Activated naive CD8-positive, alpha-beta T cell treated with anti-CD3 and anti-CD28 coated beads, Interleukin-2, amount 50 U/mL, for 16 hours (primary cell): ENCODE measurements around the gene UVRAG.

Experiments used
- DNase-seq: peaks from one replicate; pipeline ENCODE4 v3.0.0-alpha.2; 2020; ENCODE audit warnings: low read depth, low spot score

The UVRAG gene

DNA sequence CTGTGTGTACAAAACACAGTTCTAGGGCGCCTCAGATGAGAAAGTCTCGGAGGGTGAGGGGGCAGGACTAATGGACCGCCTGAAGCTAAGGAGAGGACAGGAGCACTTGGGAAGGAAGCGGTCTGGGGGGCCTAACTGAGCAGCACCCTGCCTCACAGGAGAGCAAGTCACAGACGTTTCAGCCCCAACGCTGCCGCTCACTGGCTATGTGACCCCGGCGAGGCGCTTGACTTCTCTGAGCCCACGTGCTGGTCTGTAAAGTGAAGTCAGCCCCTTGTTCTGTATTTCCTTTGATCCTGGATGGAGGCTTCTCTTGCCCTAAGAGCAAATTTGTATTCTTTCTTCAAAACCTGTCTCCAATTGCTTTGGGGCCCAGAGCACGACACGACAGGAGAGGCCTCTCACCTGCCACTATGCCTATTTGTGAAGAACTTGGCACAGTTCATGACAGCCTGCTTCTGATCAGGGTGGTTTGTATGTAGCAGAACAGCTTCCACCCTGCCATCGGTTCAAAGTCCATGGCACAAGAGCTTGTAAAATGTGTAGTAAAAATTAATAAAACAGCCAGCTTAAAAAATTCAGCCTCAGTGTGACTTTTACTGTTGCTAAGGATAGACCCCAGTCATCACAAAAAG lies 332.2 kb downstream of the UVRAG start:
- no peak for DNase-seq

DNA sequence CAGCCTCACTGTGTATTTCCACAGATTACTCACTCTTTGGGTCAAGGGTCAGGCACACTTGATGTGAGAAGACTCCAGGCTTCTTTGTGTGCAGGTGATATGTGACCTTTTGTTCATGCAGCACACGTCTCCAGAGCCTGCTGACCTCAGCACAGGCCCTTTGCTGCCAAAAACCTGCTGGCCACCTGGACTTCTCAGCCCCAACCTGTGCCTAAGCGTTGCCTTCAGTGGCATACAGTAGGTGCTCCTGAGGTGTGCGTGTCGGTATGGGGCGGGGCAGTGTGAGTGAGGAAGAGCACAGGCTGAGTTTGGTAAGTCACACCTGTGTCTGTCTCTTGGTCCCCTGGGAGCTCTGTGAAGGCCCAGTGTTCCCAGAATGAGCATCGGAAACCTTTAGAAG lies 333.2 kb downstream of the UVRAG start:
- DNase-seq = no peak

DNA sequence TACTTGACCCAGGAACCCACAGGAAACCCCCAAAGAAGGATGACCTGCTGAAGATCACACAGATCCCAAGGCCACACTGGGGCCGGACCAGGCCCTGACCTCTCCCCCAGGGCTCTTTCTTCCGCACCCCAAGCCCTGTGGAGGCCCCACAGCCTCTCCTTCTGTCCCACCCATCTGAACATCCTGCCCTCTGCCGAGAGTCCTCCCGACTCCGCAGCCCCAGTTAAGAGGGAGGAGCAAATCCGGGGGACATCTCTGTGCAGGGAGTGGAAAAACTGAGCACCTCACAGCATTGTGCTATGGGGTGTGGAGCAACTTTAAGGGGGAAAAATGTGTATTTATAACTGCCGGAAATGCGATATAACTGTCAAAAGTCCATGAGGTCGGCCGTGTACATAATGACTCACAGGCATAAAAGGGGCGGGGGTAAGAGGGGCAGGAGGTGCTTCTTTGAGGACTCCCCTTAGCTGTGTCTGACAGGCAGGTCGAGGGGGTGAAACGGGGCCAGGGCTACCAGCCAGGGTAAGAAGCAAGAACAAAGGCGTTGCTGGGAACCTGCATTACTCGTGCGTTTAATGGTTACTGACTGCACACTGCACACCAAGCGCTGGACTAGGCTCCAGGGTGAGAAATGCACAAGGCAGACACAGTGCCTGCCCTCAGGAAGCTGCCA lies 334.1 kb downstream of the UVRAG start:
- DNase-seq = no peak

DNA sequence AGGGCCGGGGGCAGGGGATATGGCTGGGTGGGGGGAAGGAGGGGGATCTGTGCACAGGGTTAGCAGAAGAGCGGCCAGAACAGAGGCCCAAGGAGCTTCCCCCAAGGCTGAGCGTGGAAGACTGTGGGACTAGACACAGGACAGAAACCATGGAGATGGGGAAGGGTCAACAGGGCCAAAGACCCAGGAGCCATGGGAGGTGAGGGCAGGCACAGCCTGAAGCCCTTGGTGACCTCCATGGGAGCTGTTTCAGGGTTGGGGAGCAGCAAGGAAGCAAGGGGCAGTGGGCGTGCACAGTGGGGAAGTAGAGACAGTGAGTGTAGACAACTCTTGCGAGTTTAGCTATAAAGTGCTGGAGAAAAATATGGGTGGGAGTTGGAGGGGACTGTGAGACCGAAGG lies 334.7 kb downstream of the UVRAG start:
- DNase-seq = no peak

DNA sequence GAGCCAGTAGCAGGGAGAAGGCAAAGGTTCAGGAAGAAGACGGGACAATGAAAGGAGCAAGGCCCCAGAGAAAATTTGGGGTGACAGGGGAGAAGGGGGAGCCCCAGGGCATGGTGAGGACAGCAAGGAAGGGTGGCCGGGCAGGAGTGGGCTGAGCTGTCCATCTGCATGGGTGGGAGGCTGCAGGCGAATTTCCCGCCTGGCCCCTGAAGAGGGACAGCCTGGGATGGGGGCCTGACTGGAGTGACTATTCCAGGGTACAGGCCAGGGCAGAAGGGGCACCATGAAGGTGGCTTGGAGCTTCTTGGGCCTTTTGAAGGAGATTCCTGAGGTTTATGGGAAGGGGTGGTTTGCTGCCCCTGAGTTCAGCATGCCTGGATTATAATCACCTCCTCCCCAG lies 335.1 kb downstream of the UVRAG start:
- DNase-seq = no peak

DNA sequence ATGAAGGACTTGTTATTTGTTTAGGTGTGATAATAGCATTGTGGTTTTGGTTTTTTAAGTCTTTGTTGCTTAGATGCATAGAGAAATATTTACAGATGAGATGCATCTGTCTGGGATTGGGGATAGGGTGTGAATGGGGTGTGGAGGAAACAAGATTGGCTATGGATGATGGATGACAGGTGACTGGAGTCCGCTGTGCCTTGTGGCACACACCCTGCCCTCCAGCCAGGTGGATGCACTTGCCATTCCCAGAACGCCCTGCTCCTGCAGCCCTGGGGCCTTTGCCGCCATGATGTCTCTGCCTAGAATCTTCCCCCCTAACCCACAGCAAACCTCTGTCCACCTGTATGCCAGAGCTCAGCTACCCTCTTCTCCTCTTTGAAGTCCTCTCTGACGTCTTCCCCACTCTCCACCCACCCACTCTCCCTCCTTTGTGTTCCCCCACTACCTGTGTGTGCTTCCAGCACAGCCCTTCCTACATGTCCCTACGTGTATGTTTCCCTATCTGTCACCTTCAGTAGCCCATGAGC lies 336.6 kb downstream of the UVRAG start:
- DNase-seq = no peak

DNA sequence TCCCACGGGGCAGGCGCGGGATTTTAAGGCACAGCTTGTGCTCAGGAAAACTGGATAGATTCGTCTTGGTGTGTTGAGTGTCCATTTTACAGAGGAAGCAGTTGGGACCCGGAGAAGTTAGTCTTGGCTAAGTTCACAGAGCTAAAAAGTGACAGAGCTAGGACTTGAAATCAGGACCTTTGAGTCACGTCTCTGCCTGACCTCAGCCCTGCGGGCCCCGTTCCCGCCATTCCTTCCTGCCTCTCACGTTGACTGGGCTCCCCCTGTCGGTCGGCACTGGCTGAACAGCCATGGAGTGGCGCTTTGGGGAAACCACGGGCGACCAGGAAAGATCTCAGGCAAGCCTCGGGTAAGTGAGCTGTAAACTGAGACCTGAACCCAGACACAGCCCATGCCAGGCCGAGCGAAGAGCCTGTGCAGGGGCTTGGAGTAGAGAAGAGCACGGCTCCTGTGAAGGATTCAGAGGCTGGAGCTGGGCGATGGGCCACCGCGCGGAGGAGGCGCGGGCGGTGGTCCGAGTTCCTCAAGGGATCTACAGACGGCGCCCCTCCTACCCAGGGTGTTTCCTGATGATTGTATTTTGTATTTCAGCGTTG lies 337.2 kb downstream of the UVRAG start:
- peak; percentile 68 for DNase-seq

DNA sequence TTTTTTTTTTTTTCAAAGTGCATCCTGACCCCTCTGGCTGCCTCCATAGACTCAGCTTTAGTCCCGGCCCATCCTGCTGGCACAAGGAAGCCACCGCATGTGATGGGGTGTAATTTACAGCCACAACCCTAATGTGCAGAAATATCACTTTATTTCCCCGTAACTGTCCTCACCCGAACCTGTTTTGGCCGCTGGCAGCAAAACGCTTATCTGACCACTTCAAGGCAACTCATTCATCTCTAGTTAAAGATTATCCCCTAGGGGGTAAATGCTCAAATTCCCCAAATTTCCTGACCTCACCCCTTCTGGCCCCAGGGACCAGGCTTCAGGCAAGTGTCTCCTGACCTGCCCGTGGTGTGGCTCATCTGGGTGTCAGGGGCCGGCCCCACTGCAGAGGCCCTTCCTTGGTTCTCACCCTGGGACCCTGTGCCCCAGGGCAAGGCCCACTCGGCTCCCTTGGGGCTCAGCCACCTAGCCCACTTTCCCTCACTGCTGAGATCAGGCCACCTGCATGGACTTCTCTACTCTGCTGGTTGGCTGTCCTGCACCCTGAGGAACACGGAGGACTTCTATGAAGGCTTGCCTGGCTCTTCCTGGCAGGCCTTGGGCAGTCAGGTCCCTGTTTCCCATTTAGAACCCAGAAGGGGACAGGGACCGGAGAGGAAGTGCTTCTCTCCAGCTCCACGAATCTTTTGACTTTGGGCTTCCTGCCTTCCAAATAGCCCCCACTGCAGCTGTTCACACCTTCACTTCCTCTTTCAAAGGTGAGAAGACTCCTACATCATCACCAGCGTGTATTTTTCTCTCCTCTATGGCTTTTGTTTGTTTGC lies 337.9 kb downstream of the UVRAG start:
- DNase-seq = no peak

DNA sequence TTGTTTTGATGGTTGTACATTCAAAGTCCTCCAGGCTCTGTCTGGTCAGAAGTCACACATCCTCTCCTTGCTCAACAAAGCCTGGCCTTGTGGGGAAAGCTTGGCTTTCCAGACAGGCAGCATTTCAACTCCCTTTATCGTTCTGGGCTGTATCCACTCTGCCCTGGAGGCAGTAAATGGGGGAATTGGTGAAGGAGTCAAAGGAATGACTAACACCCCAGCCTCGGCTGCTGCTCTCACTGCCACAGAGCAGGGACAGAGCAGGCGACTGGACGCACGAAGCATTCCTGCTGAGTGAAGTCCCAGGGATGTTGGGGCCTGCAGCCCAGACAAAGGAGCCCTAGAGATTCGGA lies 338.5 kb downstream of the UVRAG start:
- DNase-seq = no peak

DNA sequence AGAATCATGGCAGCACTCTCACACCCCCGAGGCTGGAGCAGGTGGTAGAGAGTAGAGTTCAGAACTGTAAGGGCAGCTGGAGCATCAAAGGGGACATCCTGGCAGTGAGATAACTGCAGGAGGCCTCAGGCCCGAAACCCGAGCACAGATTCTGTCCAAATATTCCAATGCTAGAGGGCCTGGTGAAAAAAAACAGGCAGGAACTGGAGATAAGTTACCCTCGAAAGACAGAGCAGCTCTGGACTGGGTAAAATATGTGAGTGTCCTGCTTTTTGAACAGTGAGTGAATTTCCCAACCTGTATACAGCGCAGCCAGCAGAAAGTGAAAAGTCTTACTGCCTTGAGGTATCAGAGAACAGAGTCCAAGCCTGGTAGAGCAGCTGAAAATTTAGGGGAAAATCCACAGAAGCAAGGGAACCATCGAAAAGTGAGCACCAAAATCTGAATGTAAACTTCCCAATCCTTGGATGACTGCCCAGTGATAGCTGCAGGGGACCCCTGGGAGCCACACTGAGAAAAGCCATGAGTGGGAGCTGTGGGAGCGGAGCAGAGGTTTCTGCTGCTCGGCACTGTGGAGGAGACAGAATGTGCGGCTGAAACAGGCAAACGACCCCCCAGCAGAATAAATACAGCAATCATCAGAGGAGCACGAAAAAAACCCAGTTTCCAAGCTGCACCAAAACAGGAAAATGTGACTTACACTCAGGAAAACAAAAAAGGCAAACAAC lies 340.7 kb downstream of the UVRAG start:
- DNase-seq = no peak

DNA sequence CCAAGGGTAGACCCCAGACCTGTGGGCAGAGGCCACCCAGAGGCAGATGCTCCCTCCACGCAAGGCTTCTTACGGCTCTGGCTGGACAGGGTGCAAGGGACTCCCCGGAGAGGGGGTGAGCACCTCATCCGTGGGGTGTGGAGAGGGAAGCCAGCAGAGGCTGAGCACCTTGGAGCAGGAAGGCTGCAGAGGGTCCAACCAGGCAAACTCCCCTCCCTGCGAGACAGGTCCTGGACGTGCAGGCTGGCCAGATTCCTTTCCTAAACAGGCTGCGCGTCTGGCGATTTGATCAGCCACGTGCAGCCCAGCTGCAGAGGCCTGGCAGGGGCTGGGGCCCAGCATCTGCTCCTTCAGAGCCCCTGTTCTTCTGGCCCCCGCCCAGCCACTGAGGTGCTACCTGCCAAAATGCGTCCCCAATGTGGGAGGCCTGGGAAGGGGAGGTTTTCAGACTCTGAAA lies 342.0 kb downstream of the UVRAG start:
- no peak for DNase-seq

DNA sequence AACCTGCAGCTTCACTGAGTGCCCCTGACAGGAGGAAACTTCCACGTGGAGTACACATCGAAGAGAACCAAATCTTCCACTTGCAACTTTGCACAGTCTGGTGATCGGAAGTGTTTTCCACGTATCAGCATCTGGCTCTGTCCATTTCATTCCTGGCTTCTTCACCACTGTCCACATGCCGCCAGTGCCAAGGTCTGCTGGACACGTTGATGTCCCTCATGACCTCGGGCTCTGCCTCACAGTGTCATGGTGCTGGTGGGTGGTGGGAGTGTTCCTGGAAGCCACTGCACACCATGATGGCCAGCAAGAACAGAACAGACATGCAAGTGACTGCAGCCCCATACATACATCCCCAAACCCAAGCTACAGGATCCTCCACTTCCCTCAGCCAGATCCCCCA lies 342.9 kb downstream of the UVRAG start:
- no peak for DNase-seq

DNA sequence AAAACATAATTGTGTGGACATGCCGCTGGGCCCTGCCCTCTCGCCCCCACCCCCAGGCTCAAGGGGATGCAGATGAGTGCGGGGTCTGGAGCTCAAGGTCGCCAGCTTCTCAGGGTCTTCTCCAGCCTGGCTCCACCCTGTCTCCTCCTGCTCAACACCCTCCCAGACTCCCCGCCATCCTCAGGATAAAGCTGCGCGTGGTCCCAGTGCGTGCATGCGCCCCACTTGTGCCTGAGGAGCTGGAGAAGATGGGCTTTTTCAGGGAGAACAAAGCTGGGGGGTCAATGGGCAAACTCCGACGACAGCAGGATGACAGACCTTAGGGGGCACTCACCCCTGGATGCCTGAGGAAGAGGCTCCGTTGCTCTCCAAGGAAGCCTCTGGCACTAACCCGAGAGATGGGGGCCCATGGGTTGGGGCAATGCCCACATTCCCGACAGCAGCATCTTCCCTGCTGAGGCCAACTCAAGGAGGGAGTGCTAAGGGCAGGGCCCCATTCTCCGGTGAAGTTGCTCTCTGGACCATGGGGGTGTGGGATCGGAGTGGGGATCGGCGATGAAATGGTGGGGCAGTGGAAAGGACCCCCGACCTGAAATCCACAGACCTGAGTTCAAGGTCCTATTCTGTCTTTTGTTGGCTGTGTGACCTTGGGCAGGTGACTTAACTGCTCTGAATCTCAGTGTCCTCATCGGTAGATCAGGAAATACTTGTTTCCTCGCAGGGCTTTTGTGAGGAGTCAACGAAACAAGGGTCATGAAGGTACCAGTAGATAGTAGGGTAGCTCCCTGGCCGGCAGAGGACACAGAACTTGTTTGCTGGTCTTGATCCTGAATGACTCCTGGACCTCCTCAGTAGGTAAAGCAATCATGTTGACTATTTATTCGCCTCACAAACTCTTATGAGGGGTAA lies 343.6 kb downstream of the UVRAG start:
- no peak for DNase-seq

DNA sequence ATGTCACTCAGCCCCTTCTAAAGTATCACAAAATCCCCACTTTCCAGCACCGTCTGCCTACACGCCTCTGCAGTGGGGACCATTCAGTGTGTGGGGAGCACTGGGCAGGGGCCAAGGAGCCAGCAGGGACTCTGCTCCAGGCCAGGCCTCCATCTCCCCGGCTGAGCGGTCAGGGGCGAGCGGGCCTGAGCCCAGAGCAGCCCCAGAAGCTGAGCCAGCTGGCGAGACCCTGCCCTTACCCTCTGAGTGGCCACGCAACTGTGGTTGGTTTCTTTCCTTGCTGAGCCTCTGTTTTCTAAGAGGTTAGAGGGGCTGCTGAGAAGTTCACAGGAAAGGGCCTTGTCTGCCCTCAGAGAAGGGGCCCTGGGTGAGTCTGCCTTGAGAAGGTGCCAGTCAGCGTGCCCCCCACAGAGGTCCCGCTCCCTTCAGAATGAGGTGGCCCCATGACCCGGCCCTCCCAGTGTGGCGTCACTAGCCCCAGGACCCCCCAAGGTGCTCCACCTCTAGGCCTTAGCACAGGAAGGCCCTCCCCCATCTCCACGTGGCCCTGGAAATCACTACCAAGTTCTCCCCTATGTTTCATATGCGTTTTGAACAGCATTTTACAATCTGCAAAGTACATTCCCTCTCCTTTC lies 344.4 kb downstream of the UVRAG start:
- no peak for DNase-seq

DNA sequence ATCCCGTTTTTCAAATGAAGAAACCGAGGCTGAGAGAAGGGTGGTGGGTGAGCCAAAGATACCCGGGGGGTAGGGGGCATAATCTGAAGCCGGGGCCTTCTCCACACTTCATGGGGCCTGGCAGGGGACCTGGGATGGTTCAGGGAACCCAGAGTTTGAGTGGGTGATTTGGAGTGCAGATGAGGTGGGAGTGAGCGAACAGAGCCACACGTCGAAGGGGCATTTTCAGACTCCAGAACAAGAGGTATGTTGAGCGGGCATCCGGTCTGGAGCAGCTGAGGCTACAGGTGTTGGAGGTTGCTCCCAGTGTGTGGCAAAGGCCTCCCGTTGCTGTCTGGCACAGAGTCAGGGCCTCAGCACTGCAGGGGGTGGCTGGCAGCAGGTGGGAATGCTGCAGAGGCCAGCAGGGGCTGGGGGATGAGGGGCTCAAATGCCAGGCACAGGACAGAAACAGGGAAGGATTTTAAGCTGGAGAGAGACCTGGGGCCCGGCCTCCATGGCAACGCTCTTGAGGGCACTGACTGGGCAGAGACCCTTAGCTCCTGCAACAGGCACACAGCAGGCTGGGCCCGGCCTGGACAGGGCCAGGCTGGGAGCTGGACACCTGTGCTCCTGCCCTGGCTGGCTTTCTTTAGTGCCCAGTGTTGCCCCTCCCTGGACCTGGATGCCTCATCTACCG lies 345.1 kb downstream of the UVRAG start:
- no peak for DNase-seq

DNA sequence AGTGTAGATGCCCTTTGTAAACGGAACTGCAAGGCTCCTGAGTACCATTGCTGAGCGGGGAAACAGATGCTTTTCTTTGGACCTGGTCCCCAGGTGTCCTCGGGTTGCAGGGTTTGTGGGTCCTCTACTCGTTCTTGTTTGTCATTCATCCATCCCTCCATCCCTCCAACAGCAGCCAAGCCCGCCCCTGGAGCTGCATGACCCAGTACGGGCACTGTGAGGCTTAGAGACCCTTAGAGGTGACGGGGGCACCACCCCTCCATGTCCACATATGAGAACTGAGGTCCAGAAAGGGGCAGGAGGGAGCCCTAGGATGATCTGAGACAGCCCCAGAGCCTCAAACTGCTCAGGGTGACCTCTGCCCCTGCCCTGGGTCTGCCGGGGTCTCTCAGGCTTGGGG lies 345.8 kb downstream of the UVRAG start:
- DNase-seq = no peak

DNA sequence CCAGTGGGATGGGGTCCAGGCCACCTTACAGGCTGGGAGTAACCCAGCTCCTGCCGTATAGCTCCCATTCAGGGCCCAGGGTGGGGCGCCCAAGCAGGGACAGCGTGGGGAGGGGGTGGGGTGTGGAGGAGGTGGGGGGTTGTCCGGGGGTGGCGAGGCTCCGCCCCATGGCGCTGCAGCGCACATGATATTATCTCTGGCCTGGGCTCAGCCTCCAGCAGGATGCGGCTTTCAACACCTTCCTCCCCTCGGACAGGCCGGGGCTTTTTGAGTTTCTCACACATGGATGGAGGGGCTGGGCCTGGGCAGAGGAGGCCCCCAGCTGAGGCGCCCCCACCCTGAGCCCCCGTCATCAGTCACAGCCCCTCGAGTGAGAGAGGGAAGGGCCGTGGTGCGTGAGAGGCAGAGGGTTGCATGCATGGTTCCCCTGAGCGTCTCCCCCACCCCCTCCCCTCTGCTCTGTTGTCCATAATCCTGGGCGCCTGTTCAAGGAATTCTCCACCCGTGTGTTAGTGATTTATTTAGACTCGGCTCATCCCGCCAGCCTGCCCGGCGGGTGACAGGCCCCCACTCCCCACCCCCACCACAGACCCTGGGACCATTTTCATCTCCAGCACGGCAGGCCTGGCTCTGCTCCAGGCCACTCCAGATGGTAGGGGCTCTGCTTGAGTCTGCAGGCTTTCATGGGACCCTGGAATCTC lies 346.4 kb downstream of the UVRAG start:
- no peak for DNase-seq

DNA sequence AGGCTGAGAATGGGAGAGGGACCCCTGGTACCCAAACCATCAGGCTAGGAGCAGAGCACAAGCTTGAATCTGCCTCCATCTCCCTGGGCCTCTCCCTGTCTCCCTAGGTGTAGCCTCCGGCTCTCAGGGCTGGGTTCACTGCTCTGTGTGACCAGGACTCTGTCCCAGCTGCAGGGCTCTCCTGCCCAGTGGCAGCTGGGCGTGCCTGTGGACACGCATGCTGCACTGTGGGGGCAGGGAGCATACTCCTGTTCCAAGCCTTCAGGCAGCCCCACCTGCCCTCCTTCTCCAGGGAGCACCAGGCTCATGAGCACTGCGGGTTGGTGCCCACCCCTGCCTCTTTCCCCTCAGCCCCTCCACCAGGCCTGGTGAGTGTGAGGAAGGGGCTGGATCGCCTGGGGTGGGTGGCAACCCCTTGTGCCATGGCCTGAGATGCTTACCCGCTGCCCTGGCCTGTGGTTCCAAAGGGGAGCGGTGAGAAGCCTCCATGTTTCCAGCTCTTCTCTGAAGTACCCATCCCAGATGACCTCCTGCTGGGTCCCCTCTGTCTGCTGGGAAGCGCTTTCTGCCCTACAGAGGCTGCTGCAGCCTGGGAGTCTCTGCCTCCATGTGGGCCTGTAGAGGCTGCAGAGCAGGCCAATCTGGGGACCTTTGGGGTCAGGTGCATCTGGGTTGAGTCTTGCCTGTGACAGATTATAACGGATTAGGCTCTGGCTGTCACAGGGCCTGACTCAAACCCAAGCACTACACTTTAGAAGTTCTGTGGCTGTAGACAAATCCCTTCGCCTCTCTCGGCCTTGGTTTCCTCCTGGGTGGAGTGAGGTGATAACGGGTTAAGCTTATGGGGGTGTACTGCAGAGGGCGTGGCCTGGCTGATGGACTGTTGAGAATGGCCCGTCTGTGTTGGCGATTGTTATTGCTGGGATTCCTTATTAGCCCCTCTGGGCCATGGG lies 347.6 kb downstream of the UVRAG start:
- DNase-seq = no peak
